ENCODE data around the gene AP5S1. TPM values are rescaled to one million over a fixed set of nuclear protein-coding genes. Genes with fewer than 3 reads are reported as not detected.
A peak's percentile ranks its signal among the peaks of the same experiment; 100 is the strongest.

AP5S1 gene
- total and polyA plus RNA-seq, 9 of the 15 experiments (the other 6 are each of a cell fraction or from before 2014, with no cell fraction given), result 2.6 to 8.8 (median 4.4) TPM

DNA sequence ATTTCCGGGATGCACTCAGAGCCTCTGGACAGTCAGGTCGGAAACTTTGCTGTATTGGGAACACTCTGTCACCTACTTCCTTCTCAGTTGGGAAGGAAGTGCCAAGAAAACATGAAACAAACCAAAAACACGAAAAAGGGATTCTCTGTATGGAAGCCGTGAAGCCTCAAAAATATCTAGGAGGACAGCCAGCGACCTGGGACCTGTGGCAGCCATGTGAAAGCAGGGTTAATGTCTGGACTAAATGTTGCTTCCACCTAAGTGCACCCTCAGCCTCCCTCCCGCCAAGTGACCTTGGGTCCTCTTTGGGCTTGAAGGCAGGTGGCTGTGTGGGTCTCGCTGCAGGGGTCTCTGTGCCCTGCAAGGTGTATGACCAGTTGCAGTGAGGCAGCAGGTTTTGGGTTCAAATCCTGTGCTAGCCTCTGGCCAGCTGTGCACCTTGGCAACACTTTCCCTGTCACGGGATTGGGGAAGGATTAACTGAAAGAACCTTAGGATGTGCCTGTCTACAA, 27.1 kb downstream of the AP5S1 start (continued):
- TF ChIP-seq, protein P1, sequence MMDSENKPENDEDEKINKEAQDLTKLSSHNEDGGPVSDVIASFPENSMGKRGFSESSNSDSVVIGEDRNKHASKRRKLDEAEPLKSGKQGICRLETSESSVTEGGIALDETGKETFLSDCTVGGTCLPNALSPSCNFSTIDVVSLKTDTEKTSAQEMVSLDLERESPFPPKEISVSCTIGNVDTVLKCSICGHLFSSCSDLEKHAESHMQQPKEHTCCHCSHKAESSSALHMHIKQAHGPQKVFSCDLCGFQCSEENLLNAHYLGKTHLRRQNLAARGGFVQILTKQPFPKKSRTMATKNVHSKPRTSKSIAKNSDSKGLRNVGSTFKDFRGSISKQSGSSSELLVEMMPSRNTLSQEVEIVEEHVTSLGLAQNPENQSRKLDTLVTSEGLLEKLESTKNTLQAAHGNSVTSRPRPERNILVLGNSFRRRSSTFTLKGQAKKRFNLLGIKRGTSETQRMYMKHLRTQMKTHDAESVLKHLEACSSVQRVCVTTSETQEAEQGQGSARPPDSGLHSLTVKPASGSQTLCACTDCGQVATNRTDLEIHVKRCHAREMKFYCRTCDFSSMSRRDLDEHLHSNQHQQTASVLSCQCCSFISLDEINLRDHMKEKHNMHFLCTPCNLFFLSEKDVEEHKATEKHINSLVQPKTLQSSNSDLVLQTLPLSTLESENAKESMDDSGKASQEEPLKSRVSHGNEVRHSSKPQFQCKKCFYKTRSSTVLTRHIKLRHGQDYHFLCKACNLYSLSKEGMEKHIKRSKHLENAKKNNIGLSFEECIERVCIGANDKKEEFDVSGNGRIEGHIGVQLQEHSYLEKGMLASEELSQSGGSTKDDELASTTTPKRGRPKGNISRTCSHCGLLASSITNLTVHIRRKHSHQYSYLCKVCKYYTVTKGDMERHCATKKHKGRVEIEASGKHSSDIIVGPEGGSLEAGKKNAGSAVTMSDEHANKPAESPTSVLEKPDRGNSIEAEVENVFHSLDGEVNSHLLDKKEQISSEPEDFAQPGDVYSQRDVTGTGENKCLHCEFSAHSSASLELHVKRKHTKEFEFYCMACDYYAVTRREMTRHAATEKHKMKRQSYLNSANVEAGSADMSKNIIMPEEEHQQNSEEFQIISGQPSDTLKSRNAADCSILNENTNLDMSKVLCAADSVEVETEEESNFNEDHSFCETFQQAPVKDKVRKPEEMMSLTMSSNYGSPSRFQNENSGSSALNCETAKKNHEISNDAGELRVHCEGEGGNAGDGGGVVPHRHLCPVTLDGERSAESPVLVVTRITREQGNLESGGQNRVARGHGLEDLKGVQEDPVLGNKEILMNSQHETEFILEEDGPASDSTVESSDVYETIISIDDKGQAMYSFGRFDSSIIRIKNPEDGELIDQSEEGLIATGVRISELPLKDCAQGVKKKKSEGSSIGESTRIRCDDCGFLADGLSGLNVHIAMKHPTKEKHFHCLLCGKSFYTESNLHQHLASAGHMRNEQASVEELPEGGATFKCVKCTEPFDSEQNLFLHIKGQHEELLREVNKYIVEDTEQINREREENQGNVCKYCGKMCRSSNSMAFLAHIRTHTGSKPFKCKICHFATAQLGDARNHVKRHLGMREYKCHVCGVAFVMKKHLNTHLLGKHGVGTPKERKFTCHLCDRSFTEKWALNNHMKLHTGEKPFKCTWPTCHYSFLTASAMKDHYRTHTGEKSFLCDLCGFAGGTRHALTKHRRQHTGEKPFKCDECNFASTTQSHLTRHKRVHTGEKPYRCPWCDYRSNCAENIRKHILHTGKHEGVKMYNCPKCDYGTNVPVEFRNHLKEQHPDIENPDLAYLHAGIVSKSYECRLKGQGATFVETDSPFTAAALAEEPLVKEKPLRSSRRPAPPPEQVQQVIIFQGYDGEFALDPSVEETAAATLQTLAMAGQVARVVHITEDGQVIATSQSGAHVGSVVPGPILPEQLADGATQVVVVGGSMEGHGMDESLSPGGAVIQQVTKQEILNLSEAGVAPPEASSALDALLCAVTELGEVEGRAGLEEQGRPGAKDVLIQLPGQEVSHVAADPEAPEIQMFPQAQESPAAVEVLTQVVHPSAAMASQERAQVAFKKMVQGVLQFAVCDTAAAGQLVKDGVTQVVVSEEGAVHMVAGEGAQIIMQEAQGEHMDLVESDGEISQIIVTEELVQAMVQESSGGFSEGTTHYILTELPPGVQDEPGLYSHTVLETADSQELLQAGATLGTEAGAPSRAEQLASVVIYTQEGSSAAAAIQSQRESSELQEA (IDR thresholded peaks at IDR 0.05; ENCODE audit: low read depth), result peak; percentile 82

DNA sequence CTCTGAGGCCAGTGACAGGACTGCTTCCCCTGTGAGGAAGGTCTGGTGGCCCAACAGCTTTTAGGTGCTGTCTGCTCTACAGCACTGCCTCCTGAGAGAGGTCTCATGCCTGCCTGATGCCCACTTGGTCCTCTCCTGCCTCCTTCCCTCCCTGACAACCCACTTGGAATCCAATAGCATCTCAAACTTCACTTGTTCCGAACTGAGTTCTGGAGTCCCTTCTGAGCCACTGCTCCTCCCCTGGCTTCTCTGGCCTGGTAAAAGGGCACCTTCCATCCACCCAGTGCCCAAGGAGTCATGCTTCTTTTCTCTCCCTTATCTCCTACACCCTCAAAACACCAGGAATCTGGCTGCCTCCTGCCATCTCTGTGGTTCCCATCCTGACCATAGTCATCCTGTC, 28.2 kb downstream of the AP5S1 start:
- Histone ChIP-seq H3K9me1 (ENCODE audit: control insufficient read depth, insufficient read depth, low read length) (no peaks in the 10 kb centered on the region), H3K9me3 (replicated peaks; ENCODE audit: control insufficient read depth, insufficient read depth, low read depth, low read length) (no peaks in the 10 kb centered on the region), H3K27me3 (ENCODE audit: control insufficient read depth in 2 of 2, insufficient read depth in 2 of 2, low read length in 2 of 2) (no peaks in the 10 kb centered on the region), H2AFZ (ENCODE audit: low read depth, low read length) (no peak overlapping the region), H3K4me3 (no peak overlapping the region), H3K4me2 (ENCODE audit: insufficient read depth, low read length) (no peak overlapping the region), H3K36me3 (ENCODE audit: control insufficient read depth, insufficient read depth, low read length) (peaks cover 16% of the 10 kb centered on the region; the same call in 2 of the 3 replicates), H3K9ac (ENCODE audit: insufficient read depth in 1 of 2, low read depth in 2 of 2, low read length in 2 of 2) (peak overlapping the region in 1 of 2 experiments; percentile 68; a peak in 1 of 4 replicates), H3K4me1 (replicated peaks in 1 of 2; ENCODE audit: control insufficient read depth in 2 of 2, insufficient read depth in 2 of 2, low read length in 2 of 2) (peaks cover 19 to 29% of the 10 kb centered on the region in 2 experiments; a peak in 4 of 5 replicates), H3K27ac (ENCODE audit: extremely low read depth, low read depth, low read length) (no peak overlapping the region), H4K20me1 (replicated peaks; ENCODE audit: control insufficient read depth, insufficient read depth, low read length) (no peaks in the 10 kb centered on the region), H3K79me2 (ENCODE audit: control insufficient read depth, insufficient read depth, low read length) (peaks cover 28% of the 10 kb centered on the region)
- FAIRE-seq, result no peak
- no peak for ATAC-seq
- POLR2A ChIA-PET, result interaction anchor here (0.6 kb wide), 1 partner anchor 68 kb away, joined by 3 read pairs; no protein-coding TSS in a partner anchor
- 100% methylated on average over 1 of the region's 1 CpG for WGBS (ENCODE audit: insufficient coverage, low coverage, missing lambda C conversion rate)
- BruUV-seq (replicated peaks), result no TSS peak
- CTCF ChIA-PET (ENCODE audit: low intra/inter-chr PET ratio), result no interaction called here
- intact Hi-C loops (cut with micrococcal nuclease) (loop anchor here (5.0 kb wide), 1 partner anchor 61 kb away; the partner anchor contains the start of gene CENPB), in situ Hi-C loops (cut with MboI) (no loop called here)
- no peak for DNase-seq (ENCODE audit: extremely low read depth in 1 of 4, low spot score in 3 of 4)
- TF ChIP-seq, protein P2, sequence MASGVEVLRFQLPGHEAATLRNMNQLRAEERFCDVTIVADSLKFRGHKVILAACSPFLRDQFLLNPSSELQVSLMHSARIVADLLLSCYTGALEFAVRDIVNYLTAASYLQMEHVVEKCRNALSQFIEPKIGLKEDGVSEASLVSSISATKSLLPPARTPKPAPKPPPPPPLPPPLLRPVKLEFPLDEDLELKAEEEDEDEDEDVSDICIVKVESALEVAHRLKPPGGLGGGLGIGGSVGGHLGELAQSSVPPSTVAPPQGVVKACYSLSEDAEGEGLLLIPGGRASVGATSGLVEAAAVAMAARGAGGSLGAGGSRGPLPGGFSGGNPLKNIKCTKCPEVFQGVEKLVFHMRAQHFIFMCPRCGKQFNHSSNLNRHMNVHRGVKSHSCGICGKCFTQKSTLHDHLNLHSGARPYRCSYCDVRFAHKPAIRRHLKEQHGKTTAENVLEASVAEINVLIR (CRISPR knock-in tag; IDR thresholded peaks at IDR 0.05), result no peak
- TF ChIP-seq, protein P3, sequence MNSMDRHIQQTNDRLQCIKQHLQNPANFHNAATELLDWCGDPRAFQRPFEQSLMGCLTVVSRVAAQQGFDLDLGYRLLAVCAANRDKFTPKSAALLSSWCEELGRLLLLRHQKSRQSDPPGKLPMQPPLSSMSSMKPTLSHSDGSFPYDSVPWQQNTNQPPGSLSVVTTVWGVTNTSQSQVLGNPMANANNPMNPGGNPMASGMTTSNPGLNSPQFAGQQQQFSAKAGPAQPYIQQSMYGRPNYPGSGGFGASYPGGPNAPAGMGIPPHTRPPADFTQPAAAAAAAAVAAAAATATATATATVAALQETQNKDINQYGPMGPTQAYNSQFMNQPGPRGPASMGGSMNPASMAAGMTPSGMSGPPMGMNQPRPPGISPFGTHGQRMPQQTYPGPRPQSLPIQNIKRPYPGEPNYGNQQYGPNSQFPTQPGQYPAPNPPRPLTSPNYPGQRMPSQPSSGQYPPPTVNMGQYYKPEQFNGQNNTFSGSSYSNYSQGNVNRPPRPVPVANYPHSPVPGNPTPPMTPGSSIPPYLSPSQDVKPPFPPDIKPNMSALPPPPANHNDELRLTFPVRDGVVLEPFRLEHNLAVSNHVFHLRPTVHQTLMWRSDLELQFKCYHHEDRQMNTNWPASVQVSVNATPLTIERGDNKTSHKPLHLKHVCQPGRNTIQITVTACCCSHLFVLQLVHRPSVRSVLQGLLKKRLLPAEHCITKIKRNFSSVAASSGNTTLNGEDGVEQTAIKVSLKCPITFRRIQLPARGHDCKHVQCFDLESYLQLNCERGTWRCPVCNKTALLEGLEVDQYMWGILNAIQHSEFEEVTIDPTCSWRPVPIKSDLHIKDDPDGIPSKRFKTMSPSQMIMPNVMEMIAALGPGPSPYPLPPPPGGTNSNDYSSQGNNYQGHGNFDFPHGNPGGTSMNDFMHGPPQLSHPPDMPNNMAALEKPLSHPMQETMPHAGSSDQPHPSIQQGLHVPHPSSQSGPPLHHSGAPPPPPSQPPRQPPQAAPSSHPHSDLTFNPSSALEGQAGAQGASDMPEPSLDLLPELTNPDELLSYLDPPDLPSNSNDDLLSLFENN (IDR thresholded peaks at IDR 0.05; ENCODE audit: low read depth in 2 of 2, low read length in 2 of 2), result no peak
- no peak for TF ChIP-seq HDAC6 (IDR thresholded peaks at IDR 0.05; ENCODE audit: low read depth, low read length)

Data from K562 (cell line).